ENCODE measurements around the gene CATSPER1. TPM values are rescaled to one million over a fixed set of nuclear protein-coding genes. Genes with fewer than 3 reads are reported as not detected.

Gene CATSPER1
- total and polyA plus RNA-seq, 2 of the 8 experiments (the other 6 are each of a cell fraction or from before 2014, with no cell fraction given) = not detected

- TF ChIP-seq KDM5A (IDR thresholded peaks at IDR 0.05; ENCODE audit: low read length) (no peak), NANOG (IDR thresholded peaks at IDR 0.05; ENCODE audit: insufficient read depth, low read depth, low read length, poor library complexity, severe bottlenecking) (no peak), BACH1 (IDR thresholded peaks at IDR 0.05; ENCODE audit: low read length) (no peak), TAF7 (optimal IDR thresholded peaks at IDR 0.05; ENCODE audit: borderline replicate concordance, low read depth, low read length) (no peak), ZNF274 (IDR thresholded peaks at IDR 0.05; ENCODE audit: borderline replicate concordance, extremely low read depth, low read length) (no peak), SP4 (IDR thresholded peaks at IDR 0.05; ENCODE audit: low read length) (no peak)
- TF ChIP-seq, protein P1, sequence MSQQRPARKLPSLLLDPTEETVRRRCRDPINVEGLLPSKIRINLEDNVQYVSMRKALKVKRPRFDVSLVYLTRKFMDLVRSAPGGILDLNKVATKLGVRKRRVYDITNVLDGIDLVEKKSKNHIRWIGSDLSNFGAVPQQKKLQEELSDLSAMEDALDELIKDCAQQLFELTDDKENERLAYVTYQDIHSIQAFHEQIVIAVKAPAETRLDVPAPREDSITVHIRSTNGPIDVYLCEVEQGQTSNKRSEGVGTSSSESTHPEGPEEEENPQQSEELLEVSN (IDR thresholded peaks at IDR 0.05) = no peak
These were observed 20.0 kb downstream of the CATSPER1 start (continued) for GRCh38 chr11:66006134-66006890.
